ENCODE results near the gene PRKN. TPM values are rescaled to one million over a fixed set of nuclear protein-coding genes. Genes with fewer than 3 reads are reported as not detected.

Gene PRKN
- total and polyA plus RNA-seq, 2 experiments from 2014 or later: 11.7 to 28.1 TPM

GRCh38 chr6:162554531-162554930 is 173.0 kb downstream of the PRKN start:
- H3K9me3 ChIP-seq (ENCODE audit: low read depth): no peaks in the 10 kb centered on the region
- no peaks in the 10 kb centered on the region for H3K36me3 ChIP-seq
- no peak overlapping the region for H3K4me3 ChIP-seq
- no peaks in the 10 kb centered on the region for H3K27me3 ChIP-seq
- H3K27ac ChIP-seq: no peak overlapping the region
- no peak for TF ChIP-seq CTCF (IDR thresholded peaks at IDR 0.05; ENCODE audit: low read depth, low read length)
- H3K4me1 ChIP-seq (ENCODE audit: low read depth): no peaks in the 10 kb centered on the region
- DNase-seq (ENCODE audit: low read depth in 1 of 2, low spot score in 1 of 2): no peak

GRCh38 chr6:162546905-162547304 is 180.7 kb downstream of the PRKN start:
- Histone ChIP-seq H3K27ac (no peak overlapping the region), H3K4me1 (ENCODE audit: low read depth) (no peaks in the 10 kb centered on the region), H3K4me3 (no peak overlapping the region), H3K36me3 (no peaks in the 10 kb centered on the region), H3K9me3 (ENCODE audit: low read depth) (no peaks in the 10 kb centered on the region), H3K27me3 (no peaks in the 10 kb centered on the region)
- DNase-seq (ENCODE audit: low read depth in 1 of 2, low spot score in 1 of 2): no peak
- TF ChIP-seq CTCF (IDR thresholded peaks at IDR 0.05; ENCODE audit: low read depth, low read length): no peak

GRCh38 chr6:162543221-162543620 is 184.3 kb downstream of the PRKN start:
- H3K36me3 ChIP-seq: no peaks in the 10 kb centered on the region
- peaks cover 12% of the 10 kb centered on the region for H3K4me1 ChIP-seq (ENCODE audit: low read depth)
- H3K4me3 ChIP-seq: no peak overlapping the region
- no peaks in the 10 kb centered on the region for H3K9me3 ChIP-seq (ENCODE audit: low read depth)
- no peak for DNase-seq (ENCODE audit: low read depth in 1 of 2, low spot score in 1 of 2)
- no peak overlapping the region for H3K27ac ChIP-seq
- TF ChIP-seq CTCF (IDR thresholded peaks at IDR 0.05; ENCODE audit: low read depth, low read length): no peak
- H3K27me3 ChIP-seq: no peaks in the 10 kb centered on the region

DNA sequence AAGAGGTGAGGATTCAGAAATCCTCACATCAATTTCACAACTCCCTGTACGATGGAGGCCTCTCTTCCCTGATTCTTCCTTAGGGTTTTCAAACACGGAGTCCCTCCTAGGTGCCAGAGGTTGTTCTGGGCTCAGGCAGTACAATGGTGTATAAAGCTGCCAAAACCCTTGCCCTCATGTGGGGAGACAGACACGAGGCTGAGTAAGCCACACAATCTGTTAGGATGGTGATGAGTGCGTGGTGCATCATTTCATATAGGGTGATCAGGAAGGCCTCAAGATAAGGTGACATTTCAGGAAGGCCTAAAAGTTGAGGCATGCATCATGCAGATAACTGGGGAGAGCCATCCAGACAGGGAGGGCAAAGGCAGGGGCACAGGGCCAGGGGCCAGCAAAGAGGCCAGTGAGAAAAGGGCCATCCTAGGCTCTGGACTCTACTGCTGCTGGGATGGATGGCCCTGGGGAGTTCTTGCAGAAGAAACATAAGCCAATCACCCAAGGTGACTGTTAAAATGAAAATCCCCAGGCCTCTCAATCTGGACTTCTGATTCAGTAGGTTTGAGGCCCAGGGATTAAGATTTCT is 186.5 kb downstream of the PRKN start:
- Histone ChIP-seq H3K4me1 (ENCODE audit: low read depth) (peaks cover 13% of the 10 kb centered on the region), H3K36me3 (no peaks in the 10 kb centered on the region), H3K9me3 (ENCODE audit: low read depth) (no peaks in the 10 kb centered on the region), H3K27ac (no peak overlapping the region), H3K4me3 (no peak overlapping the region), H3K27me3 (no peaks in the 10 kb centered on the region)
- no peak for TF ChIP-seq CTCF (IDR thresholded peaks at IDR 0.05; ENCODE audit: low read depth, low read length)
- DNase-seq (ENCODE audit: low read depth in 1 of 2, low spot score in 1 of 2): peak in 1 of 2 donors; percentile 6

GRCh38 chr6:162539321-162539720 is 188.2 kb downstream of the PRKN start:
- Histone ChIP-seq H3K36me3 (no peaks in the 10 kb centered on the region), H3K4me3 (no peak overlapping the region), H3K9me3 (ENCODE audit: low read depth) (no peaks in the 10 kb centered on the region), H3K27ac (no peak overlapping the region), H3K4me1 (ENCODE audit: low read depth) (peaks cover 13% of the 10 kb centered on the region), H3K27me3 (no peaks in the 10 kb centered on the region)
- no peak for TF ChIP-seq CTCF (IDR thresholded peaks at IDR 0.05; ENCODE audit: low read depth, low read length)
- DNase-seq (ENCODE audit: low read depth in 1 of 2, low spot score in 1 of 2): no peak
